GM21526 (cell line): ENCODE data around the gene TSC1.
"Not testable (repeated sequence)": the region's sequence is repeated elsewhere in the genome, so short reads cannot be mapped to it uniquely, and the experiment has no call there.

Experiments
- ATAC-seq: cut with Tn5 transposase; IDR thresholded peaks from one replicate; pipeline ENCODE4 v1.9.1; 2021; ENCODE audit warnings: moderate library complexity; ENCODE audit not compliant: unreplicated experiment, low FRiP score

The TSC1 gene

DNA sequence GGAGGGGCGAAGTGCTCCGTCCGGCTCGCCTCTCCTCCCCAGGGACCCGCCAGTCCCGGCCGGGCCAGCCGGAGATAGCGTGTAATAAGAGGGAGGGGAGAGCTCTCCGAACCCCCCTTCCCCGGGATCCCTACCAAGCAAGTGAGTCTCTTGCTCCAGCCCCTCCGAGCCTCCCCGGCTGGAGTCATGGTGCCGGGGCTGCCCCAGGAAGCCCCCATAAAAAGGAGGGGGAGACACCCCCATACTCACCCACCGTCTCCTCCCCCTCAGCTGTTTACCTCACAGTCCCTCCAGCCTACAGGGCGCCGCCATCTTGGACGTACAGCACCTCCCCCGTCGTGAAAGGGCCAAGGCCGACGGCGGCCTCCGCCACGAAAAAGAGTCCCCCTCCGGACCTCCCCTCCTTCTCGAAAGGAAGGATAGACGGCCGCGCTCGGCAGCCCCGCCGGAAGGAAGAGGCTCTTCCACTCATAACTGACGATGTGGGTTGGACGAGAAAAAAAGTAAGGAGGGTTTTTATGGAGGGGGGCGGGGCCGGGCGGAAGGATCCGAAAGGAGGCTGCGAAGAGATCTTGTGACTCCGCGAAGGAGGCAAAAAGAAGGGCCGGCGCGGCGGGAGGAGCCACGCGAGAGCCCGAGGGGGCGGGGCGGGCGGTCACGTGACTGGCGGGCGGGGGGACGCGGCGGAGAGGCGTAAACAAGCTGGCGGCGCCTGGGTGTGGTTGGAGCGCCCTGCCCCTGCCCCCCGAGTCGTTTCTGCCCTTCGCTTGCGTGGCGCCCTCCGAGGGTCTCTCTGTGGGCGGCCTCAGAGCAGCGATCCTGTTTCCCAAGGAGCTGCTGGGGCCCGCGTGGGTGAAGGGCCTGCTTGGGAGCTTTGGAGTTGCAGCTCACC lies at the start of gene TSC1:
Gene TSC1 (minus strand): TSS at position 323 of the 892 bp plus-strand sequence. CDS start 15,744 bp downstream, outside the sequence.
- peak; percentile 60 for ATAC-seq

GRCh38 chr9:132993511-132993939 lies 49.1 kb upstream of the TSC1 start:
- no peak for ATAC-seq

- no peak for ATAC-seq
Measured at GRCh38 chr9:132991351-132992300, 47.2 kb upstream of the TSC1 start.

GRCh38 chr9:132990781-132991180 lies 46.4 kb upstream of the TSC1 start:
- no peak for ATAC-seq

- ATAC-seq = not testable (repeated sequence)
Measured at GRCh38 chr9:132989998-132990557, 45.7 kb upstream of the TSC1 start.

GRCh38 chr9:132989414-132989996 lies 45.1 kb upstream of the TSC1 start:
- no peak for ATAC-seq

GRCh38 chr9:132989014-132989310 lies 44.5 kb upstream of the TSC1 start:
- no peak for ATAC-seq

DNA sequence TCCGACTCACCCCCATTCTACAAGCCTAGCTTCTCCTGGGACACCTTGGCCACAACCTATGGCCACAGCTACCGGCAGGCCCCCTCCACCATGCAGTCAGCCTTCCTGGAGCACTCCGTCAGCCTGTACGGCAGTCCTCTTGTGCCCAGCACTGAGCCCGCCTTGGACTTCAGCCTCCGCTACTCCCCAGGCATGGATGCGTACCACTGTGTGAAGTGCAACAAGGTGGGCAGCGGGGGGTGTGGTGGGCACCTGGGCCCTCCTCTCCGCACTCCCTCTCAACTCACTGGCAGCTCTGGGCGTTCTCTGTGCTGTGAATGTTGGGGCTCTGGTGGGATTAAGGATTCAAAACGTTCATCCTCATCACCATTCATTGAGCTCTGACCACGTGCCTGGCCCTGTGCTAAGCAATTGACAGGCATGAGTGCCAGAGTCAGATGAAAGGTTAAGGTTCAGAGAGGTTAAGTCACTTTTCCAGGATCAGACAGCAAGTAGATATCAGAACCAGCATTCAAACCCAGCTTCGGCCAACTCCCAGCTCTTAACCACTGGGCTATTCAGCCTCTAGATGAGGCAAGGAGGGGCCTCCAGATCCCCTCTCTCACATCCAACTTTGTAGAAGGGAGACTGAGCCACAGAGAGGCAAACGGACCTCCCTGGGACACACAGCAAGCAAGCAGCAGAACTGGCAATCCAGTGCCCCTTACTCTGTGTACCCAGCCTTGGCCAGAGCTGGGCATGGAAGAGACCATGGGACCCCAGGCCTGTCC lies 44.0 kb upstream of the TSC1 start:
- no peak for ATAC-seq

GRCh38 chr9:132986640-132987620 lies 42.5 kb upstream of the TSC1 start:
- ATAC-seq = no peak

DNA sequence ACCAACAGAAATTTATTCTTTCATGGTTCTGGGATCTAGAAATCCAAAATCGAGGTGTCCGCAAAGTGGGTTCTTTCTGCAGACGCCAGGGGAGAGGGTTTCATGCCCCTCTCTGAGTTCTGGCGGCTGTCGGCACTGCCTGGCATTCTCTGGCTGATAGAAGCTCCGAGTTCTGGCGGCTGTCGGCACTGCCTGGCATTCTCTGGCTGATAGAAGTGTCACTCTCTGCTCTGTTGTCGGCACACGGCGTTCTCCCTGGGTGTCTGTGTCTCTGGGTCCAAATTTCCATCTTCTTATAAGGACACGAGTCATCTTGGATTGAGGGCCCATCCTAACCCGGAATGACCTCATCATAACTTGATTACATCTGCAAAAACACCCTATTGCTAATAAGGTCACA lies 41.7 kb upstream of the TSC1 start:
- no peak for ATAC-seq

DNA sequence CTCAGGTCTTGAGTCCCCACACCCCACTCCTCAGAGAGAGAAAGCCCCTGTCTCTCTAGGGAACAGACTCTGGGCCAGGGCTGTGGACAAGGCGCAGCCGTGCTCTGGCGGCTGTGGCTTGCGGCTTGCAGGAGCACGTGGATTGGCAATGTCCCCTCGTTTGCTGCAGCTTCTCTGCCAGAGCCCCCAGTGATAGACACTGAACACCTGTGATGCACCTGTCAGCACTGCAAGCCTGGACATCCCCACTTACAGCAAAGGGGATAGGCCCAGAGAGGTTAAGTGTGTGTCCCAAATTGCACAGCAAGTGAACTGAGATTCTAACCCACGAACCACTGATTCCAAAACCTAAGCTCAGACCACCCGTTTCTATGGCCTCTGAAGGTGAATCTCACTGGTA lies 41.1 kb upstream of the TSC1 start:
- no peak for ATAC-seq

GRCh38 chr9:132985071-132985350 lies 40.6 kb upstream of the TSC1 start:
- no peak for ATAC-seq

DNA sequence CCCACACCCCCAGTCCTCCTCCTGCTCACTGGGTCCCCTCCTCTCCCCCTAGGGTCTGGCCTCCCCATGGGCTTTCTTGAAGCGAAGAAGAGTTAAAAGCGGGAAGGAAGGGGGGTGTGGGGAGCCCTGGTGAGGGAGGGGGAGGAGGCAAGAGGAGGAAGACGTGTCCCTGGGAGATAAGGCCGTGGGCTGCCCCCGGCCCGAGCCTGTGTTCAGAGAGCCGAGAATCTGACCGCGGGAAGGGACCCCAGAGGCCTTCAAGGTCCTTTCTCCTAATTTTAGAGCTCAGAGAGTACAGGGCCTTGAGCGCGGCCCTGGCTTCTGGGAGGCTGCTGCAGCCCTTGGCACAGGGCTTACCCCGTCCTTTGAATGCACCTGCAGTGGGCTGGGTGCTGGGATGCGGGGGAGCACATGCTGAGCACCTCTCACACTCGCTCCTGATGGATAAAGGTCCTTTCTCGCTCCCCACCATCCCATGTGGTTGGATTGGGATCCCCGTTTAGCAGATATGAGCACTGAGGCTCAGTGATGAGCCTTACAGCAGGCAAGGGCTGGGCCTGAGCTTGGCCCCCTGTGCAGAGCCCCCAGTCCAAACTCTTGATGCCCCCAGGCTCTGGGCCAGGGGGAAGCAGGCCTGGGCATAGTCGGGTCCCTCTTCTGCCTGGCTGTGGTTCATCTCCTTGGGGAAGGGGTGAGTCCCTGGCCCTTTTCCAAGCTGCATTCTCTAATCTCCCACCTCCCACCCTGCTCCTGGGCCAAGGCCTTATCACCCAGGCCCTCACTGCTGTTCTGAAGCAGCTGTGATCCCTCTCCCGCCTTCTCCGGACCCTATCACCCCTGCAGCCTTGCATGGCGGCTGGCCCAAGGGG lies 40.0 kb upstream of the TSC1 start:
- ATAC-seq = no peak

GRCh38 chr9:132983491-132984201 lies 39.2 kb upstream of the TSC1 start:
- ATAC-seq = no peak

- ATAC-seq = no peak
Measured at GRCh38 chr9:132982458-132982857, 38.0 kb upstream of the TSC1 start.

DNA sequence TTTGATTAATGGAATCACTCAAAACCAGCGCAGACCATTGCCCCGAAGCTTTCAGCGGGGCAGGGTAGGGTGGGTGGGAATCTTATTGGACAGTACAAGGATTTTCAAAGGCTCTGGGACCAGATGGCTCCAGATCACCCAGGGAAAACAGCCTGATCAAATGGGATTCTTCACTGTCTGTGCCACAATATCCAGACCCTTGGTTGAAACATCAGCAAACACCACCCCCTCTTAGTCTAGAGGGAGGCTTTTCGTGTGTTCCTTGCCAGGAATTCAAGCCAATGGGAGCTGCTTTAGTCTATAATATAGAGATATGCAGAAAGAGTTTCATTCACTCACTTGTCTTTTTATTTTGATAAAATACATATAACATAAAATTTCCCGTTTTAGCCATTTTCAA lies 35.7 kb upstream of the TSC1 start:
- no peak for ATAC-seq

GRCh38 chr9:132978451-132979131 lies 34.2 kb upstream of the TSC1 start, which contains the start of gene GFI1B:
GFI1B (plus strand) TSS chr9:132978694; CDS start chr9:132986679, 7,985 bp downstream.
- ATAC-seq = no peak
